ENCODE measurements around the gene SEL1L.

DNA sequence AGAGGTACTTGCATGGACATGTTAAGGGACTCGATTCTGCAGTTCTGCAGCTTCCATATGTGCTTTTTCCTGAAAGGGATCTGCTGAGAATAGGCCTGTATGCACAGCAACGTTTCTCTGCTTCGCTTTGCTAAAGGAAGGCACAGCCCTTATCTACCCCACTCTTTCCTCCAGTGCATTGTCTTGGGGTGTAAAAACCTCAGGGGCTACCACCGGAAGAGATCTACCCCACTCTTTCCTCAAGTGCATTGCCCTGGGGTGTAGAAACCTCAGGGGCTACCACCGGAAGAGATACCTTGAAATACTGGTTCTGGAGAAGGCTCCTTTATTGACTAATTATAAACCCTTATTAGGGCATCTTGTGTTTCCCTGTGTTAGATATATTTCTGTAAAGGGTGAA lies 52.9 kb downstream of the SEL1L start:
- TF ChIP-seq, protein P1, sequence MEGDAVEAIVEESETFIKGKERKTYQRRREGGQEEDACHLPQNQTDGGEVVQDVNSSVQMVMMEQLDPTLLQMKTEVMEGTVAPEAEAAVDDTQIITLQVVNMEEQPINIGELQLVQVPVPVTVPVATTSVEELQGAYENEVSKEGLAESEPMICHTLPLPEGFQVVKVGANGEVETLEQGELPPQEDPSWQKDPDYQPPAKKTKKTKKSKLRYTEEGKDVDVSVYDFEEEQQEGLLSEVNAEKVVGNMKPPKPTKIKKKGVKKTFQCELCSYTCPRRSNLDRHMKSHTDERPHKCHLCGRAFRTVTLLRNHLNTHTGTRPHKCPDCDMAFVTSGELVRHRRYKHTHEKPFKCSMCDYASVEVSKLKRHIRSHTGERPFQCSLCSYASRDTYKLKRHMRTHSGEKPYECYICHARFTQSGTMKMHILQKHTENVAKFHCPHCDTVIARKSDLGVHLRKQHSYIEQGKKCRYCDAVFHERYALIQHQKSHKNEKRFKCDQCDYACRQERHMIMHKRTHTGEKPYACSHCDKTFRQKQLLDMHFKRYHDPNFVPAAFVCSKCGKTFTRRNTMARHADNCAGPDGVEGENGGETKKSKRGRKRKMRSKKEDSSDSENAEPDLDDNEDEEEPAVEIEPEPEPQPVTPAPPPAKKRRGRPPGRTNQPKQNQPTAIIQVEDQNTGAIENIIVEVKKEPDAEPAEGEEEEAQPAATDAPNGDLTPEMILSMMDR (IDR thresholded peaks at IDR 0.05) = no peak
- no peak for TF ChIP-seq POLR2A (IDR thresholded peaks at IDR 0.05; ENCODE audit: low read length)
